ENCODE results near the gene TUBB3. TPM values are rescaled to one million over a fixed set of nuclear protein-coding genes. Genes with fewer than 3 reads are reported as not detected.

Gene TUBB3
- total RNA-seq, 1 experiment from 2014 or later, result 164 TPM

DNA sequence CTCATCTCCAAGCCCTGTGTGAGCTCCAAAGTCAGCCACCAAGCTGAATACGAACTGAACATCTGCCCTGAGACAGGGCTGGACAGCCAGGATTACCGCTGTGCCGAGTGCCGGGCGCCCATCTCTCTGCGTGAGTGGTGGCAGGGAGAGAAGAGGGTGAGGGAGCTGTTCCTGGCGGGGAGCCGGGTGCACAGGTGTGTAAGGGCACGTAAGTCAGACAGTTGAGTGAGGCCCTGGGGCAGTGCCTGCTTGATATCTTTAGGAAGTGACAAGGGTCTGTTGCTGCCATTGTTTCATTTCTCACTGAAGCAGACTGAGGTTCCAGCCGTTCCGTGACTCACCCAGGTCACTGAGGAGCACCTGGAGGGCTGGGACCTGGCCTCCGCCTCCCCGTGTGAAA is 37.8 kb downstream of the TUBB3 start:
- Histone ChIP-seq H3K27me3 (ENCODE audit: insufficient read depth, low read length) (no peaks in the 10 kb centered on the region), H3K18ac (ENCODE audit: insufficient read length, low read depth, low read length) (no peak overlapping the region), H2AFZ (ENCODE audit: low read length) (no peak overlapping the region), H3K56ac (ENCODE audit: insufficient read length, low read depth, low read length) (no peak overlapping the region), H3K23ac (ENCODE audit: insufficient read length, low read depth, low read length) (no peak overlapping the region), H2AK5ac (ENCODE audit: insufficient read length, low read length) (no peak overlapping the region), H2BK12ac (ENCODE audit: insufficient read length, low read depth, low read length) (no peak overlapping the region), H2BK15ac (ENCODE audit: low read depth, low read length) (no peak overlapping the region), H3T11ph (ENCODE audit: low read length) (no peak overlapping the region), H3K4ac (ENCODE audit: low read depth, low read length) (no peak overlapping the region), H3K23me2 (ENCODE audit: insufficient read length, low read depth, low read length, poor library complexity, severe bottlenecking) (no peaks in the 10 kb centered on the region), H3K79me1 (ENCODE audit: insufficient read depth, low read depth, low read length, poor library complexity, severe bottlenecking) (no peaks in the 10 kb centered on the region), H3K9ac (ENCODE audit: extremely low read depth, insufficient read length, low read length) (no peak overlapping the region), H3K27ac (ENCODE audit: insufficient read length, low read depth, low read length) (no peak overlapping the region), H3K14ac (ENCODE audit: insufficient read depth, low read length) (no peak overlapping the region), H3K9me3 (ENCODE audit: control insufficient read depth, low read depth, low read length) (no peaks in the 10 kb centered on the region), H4K8ac (replicated peaks; ENCODE audit: insufficient read length, low read depth, low read length) (no peak overlapping the region), H4K91ac (ENCODE audit: insufficient read length, low read depth, low read length) (no peak overlapping the region), H4K5ac (ENCODE audit: insufficient read length, low read depth, low read length) (no peak overlapping the region), H3K4me2 (ENCODE audit: insufficient read depth, insufficient read length, low read length) (no peak overlapping the region), H2BK5ac (ENCODE audit: insufficient read length, low read length) (no peak overlapping the region), H4K20me1 (ENCODE audit: control insufficient read depth, insufficient read depth, insufficient read length) (no peaks in the 10 kb centered on the region), H3K4me1 (ENCODE audit: insufficient read depth, low read length) (no peaks in the 10 kb centered on the region), H2BK120ac (ENCODE audit: low read depth, low read length, poor library complexity, severe bottlenecking) (no peak overlapping the region), H2BK20ac (ENCODE audit: low read depth, low read length, poor library complexity, severe bottlenecking) (no peak overlapping the region), H3K79me2 (ENCODE audit: insufficient read depth, low read length) (no peaks in the 10 kb centered on the region)
- TF ChIP-seq CTCF (conservative IDR thresholded peaks at IDR 0.05), result no peak
- no peak for DNase-seq
- H3K9me3 Mint-ChIP-seq, result no peaks in the 10 kb centered on the region; a peak in 1 of 5 replicates
- peaks cover 14 to 42% (median 33%) of the 10 kb centered on the region in 3 experiments for H3K36me3 Mint-ChIP-seq (ENCODE audit: insufficient read depth in 1 of 3, low read depth in 3 of 3)
- WGBS (ENCODE audit: extremely low coverage, insufficient read length, low lambda C conversion rate), result no CpG with 5 or more reads among the region's 13 CpGs
- H3K27me3 Mint-ChIP-seq (ENCODE audit: low read depth), result no peaks in the 10 kb centered on the region
- H3K4me3 Mint-ChIP-seq, result no peak overlapping the region
- H3K27ac Mint-ChIP-seq, result no peak overlapping the region
- H3K4me1 Mint-ChIP-seq, result peaks cover 3 to 4% of the 10 kb centered on the region in 2 experiments; a peak in 3 of 4 replicates
